H9 (cell line): ENCODE data around the gene PAK1. TPM values are rescaled to one million over a fixed set of nuclear protein-coding genes. Genes with fewer than 3 reads are reported as not detected.

Experiments
- DNase-seq: peaks from one replicate; pipeline ENCODE4 v3.0.0-alpha.2; 2017
- H2AFZ ChIP-seq: one replicate; pipeline ENCODE4 v1.6.1; 2013; ENCODE audit warnings: mild to moderate bottlenecking, low read length, control low read depth, moderate library complexity
- H2AK5ac ChIP-seq: 2 replicates; pipeline ENCODE4 v1.6.1; 2013; ENCODE audit warnings: low read length, control low read depth, mixed read lengths; ENCODE audit not compliant: insufficient read length
- H2BK120ac ChIP-seq: one replicate; pipeline ENCODE4 v1.6.1; 2013; ENCODE audit warnings: low read depth, mild to moderate bottlenecking, low read length, control low read depth, inconsistent platforms; ENCODE audit not compliant: poor library complexity, severe bottlenecking
- H2BK12ac ChIP-seq: 2 replicates; pipeline ENCODE4 v1.6.1; 2013; ENCODE audit warnings: low read length, control low read depth, mixed read lengths, low read depth; ENCODE audit not compliant: insufficient read length
- H2BK15ac ChIP-seq: 2 replicates; pipeline ENCODE4 v1.6.1; 2013; ENCODE audit warnings: low read depth, low read length, control low read depth
- H2BK20ac ChIP-seq: one replicate; pipeline ENCODE4 v1.6.1; 2013; ENCODE audit warnings: low read depth, mild to moderate bottlenecking, low read length, control low read depth, inconsistent platforms; ENCODE audit not compliant: poor library complexity, severe bottlenecking
- H2BK5ac ChIP-seq: 2 replicates; pipeline ENCODE4 v1.6.1; 2013; ENCODE audit warnings: low read length, control low read depth, mixed read lengths; ENCODE audit not compliant: insufficient read length
- H3K14ac ChIP-seq: 2 replicates; pipeline ENCODE4 v1.6.1; 2013; ENCODE audit warnings: low read length, control low read depth; ENCODE audit not compliant: insufficient read depth
- H3K18ac ChIP-seq: 2 replicates; pipeline ENCODE4 v1.6.1; 2013; ENCODE audit warnings: low read depth, mild to moderate bottlenecking, mixed read lengths, low read length, control low read depth; ENCODE audit not compliant: insufficient read length
- H3K23ac ChIP-seq: 2 replicates; pipeline ENCODE4 v1.6.1; 2013; ENCODE audit warnings: low read length, control low read depth, mixed read lengths, low read depth; ENCODE audit not compliant: insufficient read length
- H3K23me2 ChIP-seq: 2 replicates; pipeline ENCODE4 v1.6.1; 2013; ENCODE audit warnings: low read depth, mild to moderate bottlenecking, mixed read lengths, low read length, control low read depth; ENCODE audit not compliant: insufficient read length, poor library complexity, severe bottlenecking
- H3K27ac ChIP-seq: 2 replicates; pipeline ENCODE4 v1.5.1; 2013; ENCODE audit warnings: low read length, control low read depth, mixed read lengths, low read depth; ENCODE audit not compliant: insufficient read length
- H3K27me3 ChIP-seq: 2 replicates; pipeline ENCODE4 v1.6.1; 2013; ENCODE audit warnings: low read length, control low read depth, inconsistent platforms; ENCODE audit not compliant: insufficient read depth
- H3K4ac ChIP-seq: 2 replicates; pipeline ENCODE4 v1.6.1; 2013; ENCODE audit warnings: low read depth, mild to moderate bottlenecking, control low read depth, inconsistent platforms, low read length, moderate library complexity
- H3K4me1 ChIP-seq: 2 replicates; pipeline ENCODE4 v1.6.1; 2013; ENCODE audit warnings: low read length, control low read depth, inconsistent platforms; ENCODE audit not compliant: insufficient read depth
- H3K4me2 ChIP-seq: 2 replicates; pipeline ENCODE4 v1.6.1; 2013; ENCODE audit warnings: low read length, control low read depth, mixed read lengths; ENCODE audit not compliant: insufficient read length, insufficient read depth
- H3K56ac ChIP-seq: 2 replicates; pipeline ENCODE4 v1.6.1; 2013; ENCODE audit warnings: low read depth, mild to moderate bottlenecking, mixed read lengths, low read length, control low read depth; ENCODE audit not compliant: insufficient read length
- H3K79me1 ChIP-seq: 2 replicates; pipeline ENCODE4 v1.6.1; 2013; ENCODE audit warnings: low read depth, mild to moderate bottlenecking, moderate library complexity, low read length, control low read depth, inconsistent platforms; ENCODE audit not compliant: insufficient read depth, poor library complexity, severe bottlenecking
- H3K79me2 ChIP-seq: 2 replicates; pipeline ENCODE4 v1.6.1; 2013; ENCODE audit warnings: low read length, control low read depth, inconsistent platforms; ENCODE audit not compliant: insufficient read depth
- H3K9ac ChIP-seq: 2 replicates; pipeline ENCODE4 v1.6.1; 2013; ENCODE audit warnings: low read length, control low read depth, mixed read lengths; ENCODE audit not compliant: insufficient read length; ENCODE audit errors: extremely low read depth
- H3K9me3 ChIP-seq: one replicate; pipeline ENCODE4 v1.6.1; 2013; ENCODE audit warnings: low read depth, low read length, inconsistent platforms; ENCODE audit not compliant: control insufficient read depth
- H3T11ph ChIP-seq: one replicate; pipeline ENCODE4 v1.6.1; 2013; ENCODE audit warnings: mild to moderate bottlenecking, low read length, control low read depth, inconsistent platforms
- H4K20me1 ChIP-seq: one replicate; pipeline ENCODE4 v1.6.1; 2013; ENCODE audit not compliant: control insufficient read depth, insufficient read length, insufficient read depth
- H4K5ac ChIP-seq: 2 replicates; pipeline ENCODE4 v1.6.1; 2013; ENCODE audit warnings: low read depth, mild to moderate bottlenecking, mixed read lengths, low read length, control low read depth; ENCODE audit not compliant: insufficient read length
- H4K8ac ChIP-seq: replicated peaks from 2 replicates; pipeline ENCODE4 v1.6.1; 2013; ENCODE audit warnings: low read length, control low read depth, mixed read lengths, low read depth; ENCODE audit not compliant: insufficient read length
- H4K91ac ChIP-seq: 2 replicates; pipeline ENCODE4 v1.6.1; 2013; ENCODE audit warnings: low read depth, mild to moderate bottlenecking, moderate library complexity, mixed read lengths, low read length, control low read depth; ENCODE audit not compliant: insufficient read length
- H3K27ac Mint-ChIP-seq, 3 experiments: 2 replicates in 2 of 3; 3 replicates in 1 of 3; pipeline ENCODE4 v1.8.0; 2020 to 2021; ENCODE audit warnings: mixed read lengths in 3 of 3, mild to moderate bottlenecking in 1 of 3, moderate library complexity in 1 of 3
- H3K27me3 Mint-ChIP-seq: 2 replicates; pipeline ENCODE4 v1.8.0; 2021; ENCODE audit warnings: low read depth, mild to moderate bottlenecking, moderate library complexity, mixed read lengths
- H3K36me3 Mint-ChIP-seq, 3 experiments: 2 replicates in 2 of 3; 3 replicates in 1 of 3; pipeline ENCODE4 v1.8.0; 2020 to 2021; ENCODE audit warnings: low read depth in 3 of 3, mixed read lengths in 3 of 3; ENCODE audit not compliant: insufficient read depth in 1 of 3
- H3K4me1 Mint-ChIP-seq, 2 experiments: 2 replicates each; pipeline ENCODE4 v1.8.0; 2020; ENCODE audit warnings: mixed read lengths in 2 of 2
- H3K4me3 Mint-ChIP-seq, 2 experiments: 2 replicates in 1 of 2; 3 replicates in 1 of 2; pipeline ENCODE4 v1.8.0; 2020 to 2021; ENCODE audit warnings: mild to moderate bottlenecking in 2 of 2, mixed read lengths in 2 of 2, moderate library complexity in 1 of 2
- H3K9me3 Mint-ChIP-seq, 2 experiments: 2 replicates in 1 of 2; 3 replicates in 1 of 2; pipeline ENCODE4 v1.8.0; 2020; ENCODE audit warnings: mild to moderate bottlenecking in 2 of 2, mixed read lengths in 2 of 2, moderate library complexity in 1 of 2
- CTCF ChIP-seq: fragments of 200-600 bp; sonication (generic); conservative IDR thresholded peaks from 3 replicates; pipeline ENCODE4 v1.8.0; 2021; ENCODE audit warnings: antibody characterized with exemption, mild to moderate bottlenecking
- WGBS: extraction: QIAGEN DNeasy Blood & Tissue Kit; methylation state at CpG from one replicate; pipeline ENCODE4 v1.1.7; 2013; ENCODE audit warnings: missing lambda C conversion rate, low lambda C conversion rate, mixed read lengths; ENCODE audit not compliant: insufficient read length; ENCODE audit errors: extremely low coverage; 5-methylcytosine and 5-hydroxymethylcytosine counted together
- total RNA-seq: library from RNA; stranded (reverse); gene quantifications from 2 replicates; pipeline ENCODE4 v1.2.1, GENCODE V29; 2021

PAK1 gene
- total RNA-seq, 1 experiment from 2014 or later, result 122 TPM

GRCh38 chr11:77441426-77441825, 32.5 kb downstream of the PAK1 start:
- no peak overlapping the region for H3K27ac ChIP-seq
- TF ChIP-seq CTCF, result no peak
- Mint-ChIP-seq H3K27ac (peak overlapping the region in 1 of 3 experiments; percentile 36; a peak in 1 of 7 replicates), H3K9me3 (no peaks in the 10 kb centered on the region), H3K27me3 (no peaks in the 10 kb centered on the region), H3K4me3 (no peak overlapping the region), H3K4me1 (peaks cover 32 to 52% of the 10 kb centered on the region in 2 experiments), H3K36me3 (no peaks in the 10 kb centered on the region)
- DNase-seq, result no peak
- no peaks in the 10 kb centered on the region for H3K9me3 ChIP-seq
- H4K8ac ChIP-seq, result no peak overlapping the region
- no peak overlapping the region for H3K9ac ChIP-seq
- H3K18ac ChIP-seq, result no peak overlapping the region
- H3K79me1 ChIP-seq, result peaks cover 5% of the 10 kb centered on the region
- no peak overlapping the region for H3K14ac ChIP-seq
- no peak overlapping the region for H2BK5ac ChIP-seq
- no peak overlapping the region for H2AFZ ChIP-seq
- H4K5ac ChIP-seq, result no peak overlapping the region
- no peaks in the 10 kb centered on the region for H3K27me3 ChIP-seq
- no peaks in the 10 kb centered on the region for H4K20me1 ChIP-seq
- H3K4ac ChIP-seq, result no peak overlapping the region
- no peak overlapping the region for H2BK20ac ChIP-seq
- H3K4me1 ChIP-seq, result peaks cover 9% of the 10 kb centered on the region
- no peak overlapping the region for H2BK12ac ChIP-seq
- H3K4me2 ChIP-seq, result no peak overlapping the region
- H3K23me2 ChIP-seq, result no peaks in the 10 kb centered on the region
- peaks cover 27% of the 10 kb centered on the region for H3K79me2 ChIP-seq
- H2AK5ac ChIP-seq, result no peak overlapping the region
- no peak overlapping the region for H3K56ac ChIP-seq
- H3T11ph ChIP-seq, result no peak overlapping the region
- no peak overlapping the region for H4K91ac ChIP-seq
- no peak overlapping the region for H2BK120ac ChIP-seq
- H3K23ac ChIP-seq, result no peak overlapping the region
- H2BK15ac ChIP-seq, result no peak overlapping the region
- WGBS, result no CpG with 5 or more reads among the region's 1 CpG
